Caco-2 (cell line): ENCODE measurements around the gene ZNF275. TPM values are rescaled to one million over a fixed set of nuclear protein-coding genes. Genes with fewer than 3 reads are reported as not detected.

ENCODE experiments used
- BruUV-seq: library from RNA; stranded (reverse); fragments of 400-500 nt; replicated peaks from 2 replicates; lab custom pipeline; 2021; lab: Mats Ljungman, UMichigan
- CTCF ChIA-PET: fragments of 300-600 bp; sonication (Branson Sonifier 250); formaldehyde crosslinking; loops from one replicate; lab custom pipeline; 2022; ENCODE audit warnings: antibody characterized with exemption; lab: Charles Lee
- POLR2A ChIA-PET: fragments of 300-600 bp; sonication (Branson Sonifier 250); formaldehyde crosslinking; loops from one replicate; lab custom pipeline; 2022; ENCODE audit warnings: antibody characterized with exemption; lab: Charles Lee
- DNase-seq, 2 experiments: peaks; one replicate each; pipeline versions ENCODE4 v3.0.0 to v3.0.0-alpha.2; 2020 to 2022
- H3K27me3 ChIP-seq: replicated peaks from 2 replicates; pipeline ENCODE4 v1.6.0; 2011; ENCODE audit warnings: low read length; ENCODE audit not compliant: control insufficient read depth, insufficient read depth
- H3K36me3 ChIP-seq: 2 replicates; pipeline ENCODE4 v1.5.1; 2011; ENCODE audit warnings: low read length; ENCODE audit not compliant: control insufficient read depth, insufficient read depth
- H3K4me1 ChIP-seq: fragments of 250-450 bp; sonication (Bioruptor Pico); 2 replicates; pipeline ENCODE4 v1.5.1; 2020; ENCODE audit warnings: mild to moderate bottlenecking
- H3K4me3 ChIP-seq: 2 replicates; pipeline ENCODE4 v1.5.1; 2011; ENCODE audit warnings: low read depth, mild to moderate bottlenecking, control low read depth, low read length
- H3K9me3 ChIP-seq: fragments of 250-450 bp; sonication (Bioruptor Pico); 2 replicates; pipeline ENCODE4 v1.5.1; 2020; ENCODE audit warnings: mild to moderate bottlenecking, moderate library complexity
- H3K27ac Mint-ChIP-seq: one replicate; pipeline ENCODE4 v1.8.0; 2022; ENCODE audit warnings: mixed read lengths; ENCODE audit not compliant: unreplicated experiment
- H3K27me3 Mint-ChIP-seq: one replicate; pipeline ENCODE4 v1.8.0; 2022; ENCODE audit warnings: mixed read lengths; ENCODE audit not compliant: insufficient read depth, unreplicated experiment
- H3K36me3 Mint-ChIP-seq: one replicate; pipeline ENCODE4 v1.8.0; 2022; ENCODE audit warnings: mild to moderate bottlenecking, mixed read lengths; ENCODE audit not compliant: insufficient read depth, unreplicated experiment
- H3K4me1 Mint-ChIP-seq: one replicate; pipeline ENCODE4 v1.8.0; 2022; ENCODE audit warnings: low read depth, mixed read lengths; ENCODE audit not compliant: unreplicated experiment
- H3K4me3 Mint-ChIP-seq: one replicate; pipeline ENCODE4 v1.8.0; 2022; ENCODE audit warnings: mild to moderate bottlenecking, moderate library complexity, mixed read lengths; ENCODE audit not compliant: unreplicated experiment
- H3K9me3 Mint-ChIP-seq: one replicate; pipeline ENCODE4 v1.8.0; 2022; ENCODE audit warnings: mixed read lengths; ENCODE audit not compliant: unreplicated experiment
- intact Hi-C: fragments of 100-400 bp; cut with micrococcal nuclease; formaldehyde crosslinking; loops from one replicate; pipeline ENCODE4 v1.10.0; 2022; ENCODE audit not compliant: unreplicated experiment
- total RNA-seq: library from RNA; stranded (reverse); gene quantifications from 2 replicates; pipeline ENCODE4 v1.2.3, GENCODE V29; 2022
- TF ChIP-seq, protein P1 (sequence below), 2 experiments: fragments of 200-600 bp in 1 of 2; IDR thresholded peaks; 1 replicate in 1 of 2; 2 replicates in 1 of 2; pipeline versions ENCODE4 v1.5.1 to v1.8.0; 2011 to 2022; ENCODE audit warnings: antibody characterized with exemption in 1 of 2, control low read depth in 1 of 2, inconsistent platforms in 1 of 2, low read depth in 1 of 2, low read length in 1 of 2, mild to moderate bottlenecking in 1 of 2, moderate library complexity in 1 of 2; ENCODE audit not compliant: insufficient read depth in 1 of 2, severe bottlenecking in 1 of 2, unreplicated experiment in 1 of 2

The ZNF275 gene
- total RNA-seq, 1 experiment from 2014 or later: 5.6 TPM

DNA sequence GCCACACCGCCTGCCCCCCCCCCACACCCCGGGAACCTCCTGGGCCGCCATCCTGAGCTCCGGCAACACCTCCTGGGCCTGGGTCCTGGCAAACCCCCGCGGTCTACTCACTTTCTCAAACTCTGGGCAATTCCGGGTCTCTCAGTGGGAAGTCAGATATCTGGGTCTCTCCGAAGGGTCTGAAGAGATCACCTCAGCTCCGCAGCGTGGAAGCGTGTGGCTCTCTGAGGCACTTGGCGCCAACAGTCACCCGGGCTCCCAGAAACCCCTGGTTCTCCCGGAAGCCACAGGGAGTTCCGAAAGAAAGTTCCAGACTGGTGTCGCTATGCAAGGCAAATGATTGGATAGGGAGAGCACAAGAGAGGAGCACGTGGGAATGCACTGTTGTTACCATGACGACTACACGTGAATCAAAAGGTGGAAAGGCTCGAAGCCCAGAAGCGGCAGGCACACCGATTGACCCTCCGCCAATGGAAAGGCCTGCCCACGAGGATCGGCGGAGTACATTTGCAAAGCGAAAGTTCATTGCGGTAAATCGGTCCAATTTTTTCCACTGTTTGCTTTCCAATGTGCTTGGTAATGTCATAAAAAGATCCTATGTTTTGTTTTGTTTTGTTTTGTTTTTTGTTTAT, 67.3 kb downstream of the ZNF275 start, which contains the start of gene PNMA6E:
Gene PNMA6E, minus strand, starts transcription at position 218 of the 632 bp plus-strand sequence. CDS start 2,501 bp downstream, outside the sequence.
- POLR2A ChIA-PET: no interaction called here
- DNase-seq: no peak
- H3K27me3 ChIP-seq: no peaks in the 10 kb centered on the region
- no peak within 1 kb of the TSS for H3K27ac Mint-ChIP-seq
- CTCF ChIA-PET: no interaction called here
- no peaks in the 10 kb centered on the region for H3K4me1 ChIP-seq
- H3K9me3 Mint-ChIP-seq: no peaks in the 10 kb centered on the region
- H3K27me3 Mint-ChIP-seq: peaks cover 10% of the 10 kb centered on the region
- H3K4me3 Mint-ChIP-seq: no peak within 1 kb of the TSS
- BruUV-seq: no TSS peak
- H3K4me3 ChIP-seq: no peak within 1 kb of the TSS
- no peaks in the 10 kb centered on the region for H3K4me1 Mint-ChIP-seq
- intact Hi-C loops: no loop called here
- no peaks in the 10 kb centered on the region for H3K36me3 ChIP-seq
- TF ChIP-seq, protein P1, sequence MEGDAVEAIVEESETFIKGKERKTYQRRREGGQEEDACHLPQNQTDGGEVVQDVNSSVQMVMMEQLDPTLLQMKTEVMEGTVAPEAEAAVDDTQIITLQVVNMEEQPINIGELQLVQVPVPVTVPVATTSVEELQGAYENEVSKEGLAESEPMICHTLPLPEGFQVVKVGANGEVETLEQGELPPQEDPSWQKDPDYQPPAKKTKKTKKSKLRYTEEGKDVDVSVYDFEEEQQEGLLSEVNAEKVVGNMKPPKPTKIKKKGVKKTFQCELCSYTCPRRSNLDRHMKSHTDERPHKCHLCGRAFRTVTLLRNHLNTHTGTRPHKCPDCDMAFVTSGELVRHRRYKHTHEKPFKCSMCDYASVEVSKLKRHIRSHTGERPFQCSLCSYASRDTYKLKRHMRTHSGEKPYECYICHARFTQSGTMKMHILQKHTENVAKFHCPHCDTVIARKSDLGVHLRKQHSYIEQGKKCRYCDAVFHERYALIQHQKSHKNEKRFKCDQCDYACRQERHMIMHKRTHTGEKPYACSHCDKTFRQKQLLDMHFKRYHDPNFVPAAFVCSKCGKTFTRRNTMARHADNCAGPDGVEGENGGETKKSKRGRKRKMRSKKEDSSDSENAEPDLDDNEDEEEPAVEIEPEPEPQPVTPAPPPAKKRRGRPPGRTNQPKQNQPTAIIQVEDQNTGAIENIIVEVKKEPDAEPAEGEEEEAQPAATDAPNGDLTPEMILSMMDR (IDR thresholded peaks at IDR 0.05; ENCODE audit: insufficient read depth in 1 of 2, low read depth in 1 of 2, low read length in 1 of 2, severe bottlenecking in 1 of 2, unreplicated experiment in 1 of 2): no peak
- no peaks in the 10 kb centered on the region for H3K9me3 ChIP-seq
- H3K36me3 Mint-ChIP-seq: no peaks in the 10 kb centered on the region

Other genes starting within 250 kb of the ZNF275 start
- gene MAGEA1, start 154.9 kb upstream of the ZNF275 start, total RNA-seq: not detected in 2 replicates
- gene PNMA6F, start 12.4 kb upstream of the ZNF275 start, total RNA-seq: not detected in 2 replicates
- not detected in 2 replicates for gene PNMA6E, start 67.2 kb downstream of the ZNF275 start, total RNA-seq
- gene ZFP92, start 77.3 kb downstream of the ZNF275 start, total RNA-seq: 0.09 and 0.16 TPM in 2 replicates
- gene TREX2, start 111.9 kb downstream of the ZNF275 start, total RNA-seq: 0.60 and 0.61 TPM in 2 replicates
- 34.0 and 36.9 TPM in 2 replicates for gene HAUS7, start 136.4 kb downstream of the ZNF275 start, total RNA-seq
- gene BGN, start 160.8 kb downstream of the ZNF275 start, total RNA-seq: 9.0 and 9.9 TPM in 2 replicates
- not detected in 2 replicates for gene ATP2B3, start 183.5 kb downstream of the ZNF275 start, total RNA-seq